ENCODE data around the gene ZNF597. TPM values are rescaled to one million over a fixed set of nuclear protein-coding genes. Genes with fewer than 3 reads are reported as not detected.
A peak's percentile ranks its signal among the peaks of the same experiment; 100 is the strongest.

The ZNF597 gene
- 1.7 TPM for total RNA-seq
- long read RNA-seq, full-length matches to known transcripts, result 2 of 2 reads
- long read RNA-seq, partial matches to known transcripts, result 0 of 2 reads
- long read RNA-seq, other reads (novel, unspliced or antisense), result 0 of 2 reads

- Histone ChIP-seq H3K4me3 (peak within 1 kb of the TSS; percentile 73), H3K9me3 (replicated peaks) (peaks cover 16% of the 10 kb centered on the region), H3K27me3 (ENCODE audit: low read depth) (no peaks in the 10 kb centered on the region), H3K4me1 (peaks cover 19% of the 10 kb centered on the region), H3K27ac (replicated peaks) (peak within 1 kb of the TSS; percentile 86), H3K36me3 (peaks cover 20% of the 10 kb centered on the region)
- TF ChIP-seq CTCF (IDR thresholded peaks at IDR 0.05; ENCODE audit: borderline replicate concordance), result no peak
- intact Hi-C loops (cut with micrococcal nuclease), result no loop called here
- DNase-seq, result peak; percentile 75
Measured at GRCh38 chr16:3443108-3444031, at the start of gene ZNF597, which contains the start of gene NAA60. TSS of gene ZNF597 (minus strand) at chr16:3443504. CDS start at chr16:3443153, 351 bp downstream. TSS of gene NAA60 (plus strand) at chr16:3443680. CDS start at chr16:3476228, 32,548 bp downstream.

- Histone ChIP-seq H3K27me3 (ENCODE audit: low read depth) (no peaks in the 10 kb centered on the region), H3K27ac (replicated peaks) (no peak overlapping the region), H3K36me3 (peaks cover 8% of the 10 kb centered on the region), H3K4me3 (no peak overlapping the region), H3K9me3 (replicated peaks) (no peaks in the 10 kb centered on the region), H3K4me1 (peaks cover 24% of the 10 kb centered on the region)
- no peak for DNase-seq
- intact Hi-C loops (cut with micrococcal nuclease), result no loop called here
- TF ChIP-seq CTCF (IDR thresholded peaks at IDR 0.05; ENCODE audit: borderline replicate concordance), result no peak
Measured at GRCh38 chr16:3492356-3492755, 49.1 kb upstream of the ZNF597 start.

- Histone ChIP-seq H3K4me3 (no peak overlapping the region), H3K27me3 (ENCODE audit: low read depth) (no peaks in the 10 kb centered on the region), H3K27ac (replicated peaks) (no peak overlapping the region), H3K9me3 (replicated peaks) (no peaks in the 10 kb centered on the region), H3K4me1 (peaks cover 32% of the 10 kb centered on the region), H3K36me3 (peaks cover 20% of the 10 kb centered on the region)
- TF ChIP-seq CTCF (IDR thresholded peaks at IDR 0.05; ENCODE audit: borderline replicate concordance), result peak; percentile 18
- intact Hi-C loops (cut with micrococcal nuclease), result no loop called here
- no peak for DNase-seq
Measured at GRCh38 chr16:3490911-3491629, 47.8 kb upstream of the ZNF597 start.

GRCh38 chr16:3488801-3489200 is 45.5 kb upstream of the ZNF597 start:
- Histone ChIP-seq H3K27me3 (ENCODE audit: low read depth) (no peaks in the 10 kb centered on the region), H3K36me3 (peaks cover 43% of the 10 kb centered on the region), H3K4me1 (peaks cover 36% of the 10 kb centered on the region), H3K27ac (replicated peaks) (no peak overlapping the region), H3K9me3 (replicated peaks) (no peaks in the 10 kb centered on the region), H3K4me3 (no peak overlapping the region)
- intact Hi-C loops (cut with micrococcal nuclease), result no loop called here
- no peak for TF ChIP-seq CTCF (IDR thresholded peaks at IDR 0.05; ENCODE audit: borderline replicate concordance)
- DNase-seq, result no peak

Data from left ventricle myocardium inferior (tissue), 1 donor.